Calu3 (cell line): ENCODE data around the gene C19orf81. TPM values are rescaled to one million over a fixed set of nuclear protein-coding genes. Genes with fewer than 3 reads are reported as not detected.

ENCODE experiments used
- BruUV-seq: library from RNA; stranded (reverse); fragments of 400-500 nt; replicated peaks from 2 replicates; lab custom pipeline; 2021; lab: Mats Ljungman, UMichigan
- CTCF ChIA-PET: fragments of 300-600 bp; sonication (Branson Sonifier 250); formaldehyde crosslinking; loops from one replicate; lab custom pipeline; 2022; ENCODE audit warnings: antibody characterized with exemption; lab: Charles Lee
- DNase-seq: peaks from one replicate; pipeline ENCODE4 v3.0.0; 2022
- H3K27ac Mint-ChIP-seq: one replicate; pipeline ENCODE4 v1.8.0; 2022; ENCODE audit warnings: mixed read lengths; ENCODE audit not compliant: unreplicated experiment
- H3K27me3 Mint-ChIP-seq: one replicate; pipeline ENCODE4 v1.8.0; 2022; ENCODE audit warnings: mixed read lengths; ENCODE audit not compliant: unreplicated experiment
- H3K36me3 Mint-ChIP-seq: one replicate; pipeline ENCODE4 v1.8.0; 2022; ENCODE audit warnings: mild to moderate bottlenecking, moderate library complexity, mixed read lengths; ENCODE audit not compliant: insufficient read depth, unreplicated experiment
- H3K4me1 Mint-ChIP-seq: one replicate; pipeline ENCODE4 v1.8.0; 2022; ENCODE audit warnings: mild to moderate bottlenecking, low read depth, mixed read lengths; ENCODE audit not compliant: unreplicated experiment
- H3K4me3 Mint-ChIP-seq: one replicate; pipeline ENCODE4 v1.8.0; 2022; ENCODE audit warnings: mild to moderate bottlenecking, low read depth, moderate library complexity, mixed read lengths; ENCODE audit not compliant: unreplicated experiment
- H3K9me3 Mint-ChIP-seq: one replicate; pipeline ENCODE4 v1.8.0; 2022; ENCODE audit warnings: low read depth, mixed read lengths; ENCODE audit not compliant: unreplicated experiment
- CTCF ChIP-seq: fragments of 200-600 bp; IDR thresholded peaks from one replicate; pipeline ENCODE4 v1.8.0; 2022; ENCODE audit warnings: antibody characterized with exemption; ENCODE audit not compliant: unreplicated experiment
- intact Hi-C: fragments of 100-400 bp; cut with micrococcal nuclease; formaldehyde crosslinking; loops from one replicate; pipeline ENCODE4 v1.10.0; 2022; ENCODE audit not compliant: unreplicated experiment
- total RNA-seq: library from RNA; stranded (reverse); gene quantifications from 2 replicates; pipeline ENCODE4 v1.2.3, GENCODE V29; 2022

C19orf81 gene
- total RNA-seq, 1 experiment from 2014 or later, result not detected

- TF ChIP-seq CTCF, result no peak
- H3K36me3 Mint-ChIP-seq, result peaks cover 5% of the 10 kb centered on the region
- no peaks in the 10 kb centered on the region for H3K9me3 Mint-ChIP-seq
- H3K27ac Mint-ChIP-seq, result no peak overlapping the region
- BruUV-seq, result no TSS peak
- H3K27me3 Mint-ChIP-seq, result peaks cover 48% of the 10 kb centered on the region
- intact Hi-C loops, result no loop called here
- DNase-seq, result no peak
- CTCF ChIA-PET, result interaction anchor here (1.0 kb wide), 1 partner anchor 131 kb away, joined by 3 read pairs; no protein-coding TSS in a partner anchor
- peaks cover 4% of the 10 kb centered on the region for H3K4me1 Mint-ChIP-seq
- no peak overlapping the region for H3K4me3 Mint-ChIP-seq
Measured at GRCh38 chr19:50668879-50669278, 19.6 kb downstream of the C19orf81 start.

- Mint-ChIP-seq H3K4me1 (no peaks in the 10 kb centered on the region), H3K36me3 (peaks cover 5% of the 10 kb centered on the region), H3K27ac (no peak overlapping the region), H3K4me3 (no peak overlapping the region), H3K27me3 (peaks cover 55% of the 10 kb centered on the region), H3K9me3 (no peaks in the 10 kb centered on the region)
- CTCF ChIA-PET, result interaction anchor here (0.5 to 1.2 kb wide), 5 partner anchors 35 to 132 kb away, joined by 3 to 11 read pairs (median 3); no protein-coding TSS in a partner anchor
- TF ChIP-seq CTCF, result peak; percentile 85
- DNase-seq, result peak; percentile 45
- intact Hi-C loops, result no loop called here
- no TSS peak for BruUV-seq
Measured at GRCh38 chr19:50669302-50670101, 20.3 kb downstream of the C19orf81 start.

- intact Hi-C loops, result no loop called here
- Mint-ChIP-seq H3K27me3 (peaks cover 60% of the 10 kb centered on the region), H3K4me1 (no peaks in the 10 kb centered on the region), H3K36me3 (peaks cover 5% of the 10 kb centered on the region), H3K9me3 (no peaks in the 10 kb centered on the region), H3K4me3 (no peak overlapping the region), H3K27ac (no peak overlapping the region)
- no peak for DNase-seq
- TF ChIP-seq CTCF, result no peak
- CTCF ChIA-PET, result interaction anchor here (0.5 to 1.2 kb wide), 5 partner anchors 34 to 132 kb away, joined by 3 to 11 read pairs (median 3); no protein-coding TSS in a partner anchor
- BruUV-seq, result no TSS peak
Measured at GRCh38 chr19:50670102-50670380, 20.8 kb downstream of the C19orf81 start.

- H3K27me3 Mint-ChIP-seq, result peaks cover 79% of the 10 kb centered on the region
- no peaks in the 10 kb centered on the region for H3K4me1 Mint-ChIP-seq
- no TSS peak for BruUV-seq
- no peaks in the 10 kb centered on the region for H3K9me3 Mint-ChIP-seq
- no peak overlapping the region for H3K4me3 Mint-ChIP-seq
- CTCF ChIA-PET, result no interaction called here
- intact Hi-C loops, result no loop called here
- no peak for TF ChIP-seq CTCF
- H3K36me3 Mint-ChIP-seq, result peaks cover 5% of the 10 kb centered on the region
- DNase-seq, result no peak
- no peak overlapping the region for H3K27ac Mint-ChIP-seq
Measured at GRCh38 chr19:50673118-50673517, 23.9 kb downstream of the C19orf81 start.
